HG02610 (cell line): Measurements from ENCODE around the gene DSCAML1.

Source experiments
- ATAC-seq: cut with Tn5 transposase; IDR thresholded peaks from one replicate; pipeline ENCODE4 v1.9.1; 2021; ENCODE audit warnings: mild to moderate bottlenecking, moderate library complexity; ENCODE audit not compliant: unreplicated experiment

Gene DSCAML1

GRCh38 chr11:117564321-117564720 is 232.7 kb downstream of the DSCAML1 start:
- no peak for ATAC-seq

GRCh38 chr11:117563556-117563955 is 233.5 kb downstream of the DSCAML1 start:
- ATAC-seq = no peak

GRCh38 chr11:117562136-117562535 is 234.9 kb downstream of the DSCAML1 start:
- ATAC-seq = no peak

GRCh38 chr11:117560780-117561530 is 236.1 kb downstream of the DSCAML1 start:
- no peak for ATAC-seq

GRCh38 chr11:117559698-117560097 is 237.3 kb downstream of the DSCAML1 start:
- no peak for ATAC-seq

- no peak for ATAC-seq
Measured at GRCh38 chr11:117557361-117557760, 239.7 kb downstream of the DSCAML1 start.

- ATAC-seq = no peak
Measured at GRCh38 chr11:117554601-117555333, 242.2 kb downstream of the DSCAML1 start.

- no peak for ATAC-seq
Measured at GRCh38 chr11:117552626-117553025, 244.4 kb downstream of the DSCAML1 start.

GRCh38 chr11:117551761-117552343 is 245.2 kb downstream of the DSCAML1 start:
- no peak for ATAC-seq

- no peak for ATAC-seq
Measured at GRCh38 chr11:117550466-117550865, 246.6 kb downstream of the DSCAML1 start.

- no peak for ATAC-seq
Measured at GRCh38 chr11:117549417-117549816, 247.6 kb downstream of the DSCAML1 start.

- ATAC-seq = no peak
Measured at GRCh38 chr11:117548876-117549275, 248.1 kb downstream of the DSCAML1 start.

GRCh38 chr11:117547946-117548345 is 249.1 kb downstream of the DSCAML1 start:
- ATAC-seq = no peak

GRCh38 chr11:117547195-117547850 is 249.7 kb downstream of the DSCAML1 start:
- no peak for ATAC-seq

GRCh38 chr11:117546431-117547194 is 250.4 kb downstream of the DSCAML1 start:
- no peak for ATAC-seq

GRCh38 chr11:117545706-117546105 is 251.3 kb downstream of the DSCAML1 start:
- no peak for ATAC-seq

GRCh38 chr11:117544130-117544800 is 252.8 kb downstream of the DSCAML1 start:
- no peak for ATAC-seq

- no peak for ATAC-seq
Measured at GRCh38 chr11:117541211-117541610, 255.8 kb downstream of the DSCAML1 start.

GRCh38 chr11:117538263-117539135 is 258.5 kb downstream of the DSCAML1 start:
- no peak for ATAC-seq
